Measurements from ENCODE around the gene E4F1.

DNA sequence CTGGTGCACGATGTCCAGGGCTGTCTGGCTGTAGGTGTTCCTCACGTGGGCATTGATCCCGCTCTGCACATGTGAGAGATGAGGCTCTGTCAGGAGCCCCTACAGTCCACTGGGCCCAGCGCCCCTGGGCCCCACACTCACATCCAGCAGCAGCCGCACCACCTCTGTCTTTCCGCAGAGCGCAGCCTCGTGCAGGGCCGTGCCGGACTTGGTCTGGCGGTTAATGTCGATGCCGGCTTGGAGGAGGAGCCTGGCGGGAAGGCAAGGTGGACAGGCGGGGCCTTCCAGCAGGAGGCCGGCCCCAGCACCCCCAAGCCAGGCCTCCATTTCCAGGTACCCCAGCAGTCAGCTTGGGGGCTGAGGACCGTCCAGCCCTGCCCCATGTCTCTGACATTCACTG lies 36.2 kb upstream of the E4F1 start:
- no peak for TF ChIP-seq ZNF274 (IDR thresholded peaks at IDR 0.05; ENCODE audit: low read depth, low read length)
- TF ChIP-seq YY1 (IDR thresholded peaks at IDR 0.05; ENCODE audit: insufficient read depth, insufficient read length): no peak
